DMS53 (cell line): ENCODE results near the gene FGD5.

ENCODE experiments used
- DNase-seq: peaks from one replicate; lab custom pipeline; 2025; lab: John Stamatoyannopoulos, UW

FGD5 gene

DNA sequence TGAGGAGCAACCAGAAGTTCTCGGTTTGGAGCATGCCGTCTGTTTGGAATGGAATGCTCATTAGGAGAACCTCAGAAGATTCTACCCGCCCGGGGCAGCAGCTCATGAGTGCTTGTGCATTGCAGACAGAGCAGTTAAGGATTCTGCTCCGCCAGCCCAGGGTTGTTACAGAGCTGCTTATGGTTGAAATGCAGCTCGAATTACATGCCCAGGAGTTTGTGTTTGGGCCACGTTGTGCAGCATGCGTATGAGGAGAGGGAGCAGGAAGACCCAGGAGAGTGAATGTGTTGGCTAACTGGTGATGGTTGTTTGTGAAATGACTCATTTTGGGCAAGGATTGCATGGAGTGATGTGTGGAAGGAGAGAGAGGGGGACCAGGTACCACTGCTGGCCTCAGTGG, 9.0 kb downstream of the FGD5 start:
- DNase-seq: no peak

DNA sequence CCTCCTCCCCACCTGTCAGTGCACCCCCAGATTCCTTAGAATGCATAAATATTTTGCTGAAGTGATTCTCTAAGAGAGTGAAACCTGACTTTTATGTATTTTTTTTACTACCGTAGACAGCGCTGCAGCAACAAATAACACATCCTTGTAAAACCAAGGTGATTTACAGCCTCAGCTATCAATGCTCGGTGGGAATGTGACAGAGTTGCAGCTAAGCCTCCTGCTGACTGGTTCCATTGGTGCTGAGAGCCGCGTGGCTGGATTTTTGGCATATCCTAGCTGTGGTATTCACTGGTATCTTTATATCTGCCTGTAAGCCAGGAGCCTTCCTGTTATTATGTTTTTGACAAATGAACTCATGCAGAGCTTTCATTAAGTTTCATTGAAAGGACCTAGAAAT, 11.0 kb downstream of the FGD5 start:
- no peak for DNase-seq

DNA sequence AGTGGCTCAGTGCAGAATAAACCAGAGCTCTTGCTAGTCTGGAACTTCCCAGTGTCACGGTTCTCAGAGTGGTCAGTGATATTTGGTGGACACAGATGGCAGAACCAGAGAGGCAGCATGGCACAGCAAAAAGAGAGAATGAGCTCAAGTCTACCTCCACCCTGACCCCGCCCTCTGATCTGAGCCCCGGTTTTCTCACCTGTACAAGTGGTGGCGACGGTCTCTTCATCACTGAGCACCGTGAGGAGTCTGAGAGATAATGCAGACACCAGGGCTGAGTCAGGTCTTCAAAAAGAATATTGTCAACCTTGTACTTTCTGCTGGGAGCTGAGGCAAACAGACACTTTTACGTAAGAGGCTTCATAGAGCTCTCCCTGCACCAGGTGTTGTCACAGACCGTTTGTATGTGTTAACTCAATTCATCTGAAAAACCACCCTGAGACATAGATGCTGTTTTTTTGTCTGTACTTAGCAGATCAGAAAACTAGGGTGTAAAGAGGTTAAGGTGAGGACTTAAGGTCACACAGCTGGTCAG, 13.2 kb downstream of the FGD5 start:
- DNase-seq: no peak

DNA sequence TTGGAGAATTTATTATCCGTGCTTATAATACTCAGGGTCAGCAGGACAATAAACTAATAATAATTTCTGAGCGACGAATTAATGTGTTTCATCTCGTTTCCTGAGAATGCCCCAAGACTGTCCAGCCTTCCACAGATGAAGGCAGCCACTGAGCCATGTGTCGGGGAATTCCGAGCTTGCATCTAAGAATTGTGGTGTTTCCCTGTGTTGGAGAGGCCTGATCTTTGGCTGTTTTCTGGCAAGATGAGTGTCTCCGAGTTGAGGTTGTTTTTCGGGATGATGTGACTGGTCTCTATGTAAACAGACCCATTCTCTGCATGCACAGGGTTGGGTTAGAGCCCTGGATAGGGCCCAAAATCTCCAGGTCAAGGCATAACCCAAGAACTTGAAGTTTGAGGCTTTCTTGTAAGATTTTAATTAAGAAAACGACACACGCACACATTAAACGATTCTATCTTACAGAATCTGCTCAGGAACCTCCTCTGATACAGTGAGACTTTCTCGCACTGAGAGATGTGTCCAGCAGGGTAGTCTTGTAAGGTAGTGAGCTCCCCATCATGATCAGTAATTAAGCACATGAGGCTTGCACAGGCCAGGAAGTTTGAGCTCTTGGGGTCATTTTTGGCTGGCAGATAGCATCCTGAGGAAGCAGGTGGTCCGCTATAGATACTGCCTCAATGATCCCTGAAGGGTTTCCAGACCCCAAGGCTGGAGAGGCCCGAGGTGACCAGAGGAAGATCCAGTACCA, 14.4 kb downstream of the FGD5 start:
- no peak for DNase-seq

DNA sequence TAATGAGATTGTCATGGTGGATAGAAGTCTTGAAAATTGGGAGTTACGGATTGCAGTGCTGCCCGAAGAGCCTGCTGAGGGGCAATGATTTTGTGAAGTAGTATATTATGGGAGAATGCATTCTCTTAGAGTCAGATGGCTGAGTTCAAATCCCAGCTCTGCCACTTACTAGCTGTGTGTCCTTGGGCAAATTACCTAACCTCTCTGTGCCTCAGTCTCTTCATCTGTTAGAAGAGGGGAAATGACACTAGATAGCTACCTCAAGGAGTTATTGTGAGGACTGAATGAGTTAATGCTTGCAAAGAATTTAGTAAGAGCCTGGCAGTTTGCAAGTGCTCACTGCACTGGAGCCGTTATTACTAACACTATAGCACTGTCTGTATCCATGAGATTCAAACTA, 15.4 kb downstream of the FGD5 start:
- DNase-seq: no peak

DNA sequence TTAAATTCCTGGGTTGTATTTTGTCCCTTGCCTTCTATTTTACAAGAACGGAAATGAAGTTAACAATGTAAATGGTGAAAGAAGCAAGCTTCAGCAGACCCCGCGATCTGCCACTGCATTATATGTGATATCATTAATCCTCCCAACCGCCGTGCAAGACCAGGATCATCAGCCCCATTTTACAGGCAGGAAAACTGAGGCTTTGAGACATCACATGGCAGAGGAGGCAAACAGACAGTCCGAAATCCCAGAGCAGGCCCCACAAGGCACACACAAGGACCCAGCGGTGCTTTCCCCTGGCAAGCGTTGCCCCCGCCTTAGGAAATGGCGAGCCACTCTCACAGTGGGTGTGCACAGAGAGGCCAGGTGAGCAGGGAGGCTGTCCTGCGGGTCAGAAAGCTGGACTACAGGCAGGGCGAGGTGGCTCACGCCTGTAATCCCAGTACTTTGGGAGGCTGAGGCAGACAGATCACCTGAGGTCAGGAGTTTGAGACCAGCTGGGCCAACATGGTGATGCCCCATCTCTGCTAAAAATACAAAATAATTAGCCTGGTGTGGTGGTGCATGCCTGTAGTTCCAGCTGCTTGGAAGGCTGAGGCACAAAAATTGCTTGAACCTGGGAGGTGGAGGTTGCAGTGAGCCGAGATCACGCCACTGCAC, 16.2 kb downstream of the FGD5 start:
- DNase-seq: no peak

DNA sequence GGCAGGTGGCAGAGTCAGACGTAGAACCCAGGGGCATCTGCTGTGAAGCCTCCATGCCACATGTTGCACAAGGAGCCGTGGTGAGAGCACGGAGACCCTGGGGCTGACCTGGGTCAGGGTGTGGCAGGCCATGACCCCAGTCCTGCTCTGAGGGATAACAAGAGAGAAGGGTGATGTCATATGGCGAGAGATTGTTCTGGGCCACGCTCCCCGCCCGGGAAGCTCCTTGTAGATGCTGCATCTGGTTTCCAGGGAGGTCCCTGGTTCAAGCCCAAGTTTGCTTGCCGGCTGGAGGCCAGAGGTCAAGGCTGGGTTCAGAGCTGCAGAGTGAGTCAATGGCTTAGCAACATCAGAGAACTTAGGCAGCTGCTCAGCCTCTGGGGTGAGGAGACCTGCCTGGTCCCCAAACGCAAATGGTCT, 17.3 kb downstream of the FGD5 start:
- DNase-seq: no peak

DNA sequence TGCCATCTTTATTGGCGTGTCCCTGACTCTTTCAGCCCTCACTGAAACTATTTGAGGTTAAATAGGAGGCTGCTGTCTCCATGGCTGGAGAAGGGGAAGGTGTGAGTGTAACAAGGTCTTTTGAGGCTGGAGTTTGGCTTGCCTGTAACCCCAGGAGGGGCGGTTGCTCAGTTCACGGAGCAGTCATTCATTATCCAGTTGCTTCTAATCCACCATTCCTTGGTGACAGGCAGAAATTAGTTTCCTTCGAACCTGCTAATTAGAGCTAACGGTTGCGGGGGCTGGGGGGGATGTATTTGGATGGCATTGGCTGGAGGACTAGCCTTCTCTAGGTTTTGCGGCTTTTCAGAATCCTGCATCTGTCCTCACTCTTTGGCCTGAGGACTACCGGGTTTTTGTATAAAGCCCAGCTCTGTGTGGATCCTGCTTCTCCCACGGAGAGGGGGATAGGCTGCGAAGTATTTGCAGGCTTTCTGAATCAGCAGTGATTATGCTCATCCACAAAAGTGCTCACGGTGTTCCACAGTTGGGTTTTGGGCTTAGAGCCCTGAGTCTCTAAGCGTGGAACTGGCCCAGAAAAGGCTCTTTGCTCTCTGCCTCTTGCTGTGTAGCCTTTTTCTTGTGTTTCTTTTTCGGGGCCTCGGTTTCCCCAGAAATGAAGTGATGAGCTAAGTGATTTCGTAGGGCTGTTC, 18.6 kb downstream of the FGD5 start:
- DNase-seq: no peak

DNA sequence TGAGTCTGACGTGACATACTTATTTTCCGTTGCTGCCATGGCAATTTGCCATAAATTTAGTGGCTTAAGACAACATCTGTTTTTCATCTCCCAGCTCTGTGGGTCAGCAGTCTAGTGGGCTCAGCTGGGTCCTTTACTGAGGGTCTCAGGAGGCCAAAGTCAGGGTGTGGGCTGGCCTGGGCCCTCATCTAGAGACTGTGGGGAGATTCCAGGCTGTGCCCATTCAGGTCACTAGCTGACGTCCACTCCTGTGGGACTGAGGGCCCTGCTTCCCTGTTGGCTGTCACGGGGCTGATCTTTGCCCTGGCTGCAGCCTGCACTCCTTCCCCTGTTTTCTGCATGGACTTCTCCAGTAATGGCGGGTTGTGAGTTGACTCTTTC, 19.1 kb downstream of the FGD5 start:
- no peak for DNase-seq

DNA sequence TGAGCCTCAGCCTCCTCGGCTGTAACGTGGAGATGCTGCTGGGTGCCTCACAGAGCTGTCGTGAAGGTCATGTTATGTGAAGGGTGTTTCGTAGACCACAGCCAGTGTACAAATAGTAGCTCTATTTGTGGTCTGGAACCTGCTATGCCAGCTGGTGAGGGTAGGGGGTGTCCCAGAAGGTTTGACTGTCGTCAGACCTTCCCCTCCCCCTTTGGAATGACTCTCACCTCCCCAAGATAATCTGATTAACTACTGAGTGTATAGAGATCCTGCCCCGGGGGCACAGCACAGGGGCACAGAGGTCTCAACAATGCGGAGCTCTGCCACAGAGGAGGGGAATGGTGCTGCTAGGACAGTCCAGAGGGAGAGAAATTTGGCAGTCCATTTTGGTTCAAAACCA, 20.5 kb downstream of the FGD5 start:
- no peak for DNase-seq

DNA sequence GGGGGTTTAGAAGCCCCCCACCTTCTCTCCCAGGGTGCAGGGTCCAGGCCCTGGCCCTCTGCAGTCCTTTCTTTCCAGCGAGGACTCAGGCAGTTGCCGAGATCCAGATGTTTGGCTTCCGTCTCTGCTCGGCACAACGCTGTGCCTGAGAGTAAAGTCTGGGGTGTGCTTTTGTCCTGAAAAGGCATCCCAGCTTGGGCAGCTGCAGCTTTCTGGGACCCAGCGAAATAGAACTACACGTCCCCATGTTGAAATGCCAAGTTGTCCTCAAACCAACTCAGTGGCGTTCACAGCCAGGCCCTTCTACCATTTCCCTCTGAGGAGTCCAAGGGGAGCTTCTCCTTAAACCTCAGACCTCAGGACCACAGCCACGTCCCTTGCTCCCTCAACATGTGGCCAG, 23.1 kb downstream of the FGD5 start:
- no peak for DNase-seq

DNA sequence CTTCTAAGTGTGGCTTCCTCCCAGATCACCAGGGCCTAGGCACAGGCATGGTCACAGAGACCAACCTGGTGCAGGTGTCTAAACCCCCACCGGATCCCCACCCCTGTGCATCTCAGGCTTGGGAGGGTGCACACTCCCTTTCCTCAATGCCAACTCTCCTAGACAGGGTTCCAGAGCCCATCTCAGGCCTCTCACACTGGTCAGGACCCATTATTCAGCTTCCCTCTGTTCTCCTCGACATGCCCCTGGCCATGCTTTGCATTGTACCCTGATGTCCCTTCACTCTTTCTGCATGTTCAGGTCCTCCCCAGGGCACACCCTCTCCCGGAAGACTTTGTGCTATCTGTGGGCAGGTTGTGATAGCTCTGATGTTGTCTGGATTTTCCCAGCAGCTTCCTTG, 23.5 kb downstream of the FGD5 start:
- DNase-seq: no peak

DNA sequence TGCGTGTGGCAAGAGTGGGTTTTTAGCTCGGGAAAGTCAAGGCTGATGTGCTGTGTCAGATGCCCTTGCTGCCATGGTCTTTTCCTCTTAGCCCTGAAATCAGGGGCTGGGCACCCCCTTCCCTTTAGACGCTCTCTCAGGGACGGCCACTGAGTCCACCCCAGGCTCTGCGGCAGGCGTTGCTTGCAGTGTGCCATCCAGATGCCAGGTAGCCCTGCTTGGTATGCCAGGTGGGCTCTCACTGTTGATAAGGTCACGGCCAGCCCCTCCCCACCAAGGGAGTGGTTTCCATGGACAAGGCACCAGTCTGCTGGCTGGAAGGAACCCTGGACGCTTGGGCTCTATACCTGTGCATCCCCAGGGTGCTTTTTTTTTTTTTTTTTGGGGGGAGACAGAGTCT, 24.6 kb downstream of the FGD5 start:
- DNase-seq: no peak

DNA sequence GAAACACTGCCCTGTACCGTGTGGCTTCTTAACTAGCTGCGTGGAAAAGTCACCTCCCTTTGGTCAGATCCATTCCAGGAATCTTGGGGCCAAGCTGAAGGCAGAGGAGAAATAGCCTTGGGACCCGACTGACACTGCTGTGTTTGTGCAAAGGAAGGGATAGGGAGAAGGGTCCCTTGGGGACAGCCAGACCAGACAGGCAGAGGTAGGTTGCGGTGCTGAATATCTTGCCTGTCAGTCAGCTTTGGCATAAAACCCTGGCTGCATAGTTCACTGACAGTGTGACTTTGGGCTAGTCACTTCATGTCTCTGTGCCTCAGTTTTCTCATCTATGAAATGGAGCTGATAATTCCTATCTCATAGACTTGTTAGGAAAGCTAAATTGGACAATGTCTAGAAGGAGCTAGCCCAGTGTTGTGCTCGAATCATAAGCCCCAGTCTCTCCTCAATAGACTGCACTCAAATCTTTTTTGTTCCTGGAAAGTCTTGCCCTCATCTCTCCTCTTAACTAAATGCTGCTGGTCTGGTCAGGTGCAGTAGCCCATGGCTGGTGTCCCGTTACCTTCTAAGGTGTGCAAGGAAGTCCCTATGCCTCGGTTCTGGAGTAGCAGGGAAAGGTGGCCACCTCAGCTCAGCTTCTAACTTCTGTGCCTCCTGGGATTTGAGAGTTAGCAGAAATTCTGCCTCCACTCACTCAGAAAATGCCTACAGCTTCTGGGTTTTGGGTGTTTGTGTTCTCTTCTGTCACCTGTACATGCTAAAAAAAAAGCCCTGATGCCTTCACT, 25.8 kb downstream of the FGD5 start:
- no peak for DNase-seq

DNA sequence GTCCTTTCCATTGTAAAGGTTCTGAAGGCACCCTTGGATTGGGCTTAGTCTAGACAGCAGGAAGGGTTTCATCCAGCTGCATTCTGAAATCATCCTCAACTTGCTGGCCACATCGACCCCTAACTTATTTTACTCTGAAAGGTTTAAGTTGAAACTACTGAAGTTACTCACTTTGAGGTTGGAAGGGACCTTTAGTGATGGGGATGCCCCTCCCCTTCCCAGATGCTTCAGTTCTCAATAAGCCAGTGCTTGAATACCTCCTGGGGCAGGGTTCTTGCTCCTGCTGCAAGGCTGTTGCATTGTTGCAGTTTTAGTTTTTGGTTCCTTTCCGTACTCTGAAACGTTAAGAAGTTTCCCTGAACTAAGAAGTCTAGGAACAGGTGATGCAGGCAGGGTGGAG, 26.4 kb downstream of the FGD5 start:
- no peak for DNase-seq

DNA sequence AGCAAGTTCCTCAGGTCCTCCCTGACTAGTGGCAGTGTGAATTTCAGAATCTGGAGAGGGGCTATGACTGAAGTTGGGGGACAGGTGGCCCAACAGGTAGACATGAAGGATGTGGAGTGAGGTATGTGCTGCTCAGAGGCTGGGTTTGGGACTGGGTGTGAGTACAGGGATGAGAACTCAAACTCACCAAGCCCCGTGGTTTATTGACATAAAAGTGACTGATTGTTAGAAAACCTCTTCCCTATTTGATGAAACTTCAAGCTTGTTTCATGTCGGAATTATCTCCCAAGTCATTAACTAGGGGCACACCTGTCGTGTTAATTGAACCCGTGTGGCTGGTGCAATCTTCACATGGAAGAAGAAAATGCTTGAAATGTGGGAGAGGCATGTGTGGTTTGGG, 27.1 kb downstream of the FGD5 start:
- DNase-seq: no peak

DNA sequence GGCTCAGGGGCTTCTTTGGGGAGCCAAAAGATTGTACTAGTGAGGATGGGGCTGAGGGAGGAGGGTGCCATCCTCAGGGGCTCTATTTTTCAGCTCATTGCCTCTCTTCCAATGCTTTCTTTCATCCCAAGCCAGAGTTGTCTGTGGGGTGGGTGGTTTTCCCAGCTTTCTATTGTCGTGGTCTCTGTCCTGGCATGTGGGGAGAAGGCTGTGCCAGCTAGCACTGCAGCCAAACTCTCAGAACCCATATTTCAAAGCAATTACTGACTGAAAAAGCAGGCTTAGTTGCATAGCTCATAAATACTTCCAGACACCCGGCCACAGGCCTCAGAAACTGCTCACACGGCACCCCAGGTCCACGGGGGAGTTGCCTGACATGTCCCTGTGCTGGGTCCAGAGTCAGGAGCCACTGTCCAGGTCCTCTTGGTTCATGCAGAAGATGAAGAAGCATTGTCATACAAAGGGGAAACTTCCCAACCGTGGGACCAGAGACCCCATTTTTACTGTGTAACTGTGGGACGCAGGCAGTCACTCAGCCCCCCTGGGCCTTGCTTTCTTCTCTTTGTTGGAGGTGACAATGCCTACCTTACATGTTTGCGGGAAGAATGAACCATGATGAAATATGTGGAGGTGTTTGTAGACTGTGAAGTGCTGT, 27.6 kb downstream of the FGD5 start:
- DNase-seq: no peak

DNA sequence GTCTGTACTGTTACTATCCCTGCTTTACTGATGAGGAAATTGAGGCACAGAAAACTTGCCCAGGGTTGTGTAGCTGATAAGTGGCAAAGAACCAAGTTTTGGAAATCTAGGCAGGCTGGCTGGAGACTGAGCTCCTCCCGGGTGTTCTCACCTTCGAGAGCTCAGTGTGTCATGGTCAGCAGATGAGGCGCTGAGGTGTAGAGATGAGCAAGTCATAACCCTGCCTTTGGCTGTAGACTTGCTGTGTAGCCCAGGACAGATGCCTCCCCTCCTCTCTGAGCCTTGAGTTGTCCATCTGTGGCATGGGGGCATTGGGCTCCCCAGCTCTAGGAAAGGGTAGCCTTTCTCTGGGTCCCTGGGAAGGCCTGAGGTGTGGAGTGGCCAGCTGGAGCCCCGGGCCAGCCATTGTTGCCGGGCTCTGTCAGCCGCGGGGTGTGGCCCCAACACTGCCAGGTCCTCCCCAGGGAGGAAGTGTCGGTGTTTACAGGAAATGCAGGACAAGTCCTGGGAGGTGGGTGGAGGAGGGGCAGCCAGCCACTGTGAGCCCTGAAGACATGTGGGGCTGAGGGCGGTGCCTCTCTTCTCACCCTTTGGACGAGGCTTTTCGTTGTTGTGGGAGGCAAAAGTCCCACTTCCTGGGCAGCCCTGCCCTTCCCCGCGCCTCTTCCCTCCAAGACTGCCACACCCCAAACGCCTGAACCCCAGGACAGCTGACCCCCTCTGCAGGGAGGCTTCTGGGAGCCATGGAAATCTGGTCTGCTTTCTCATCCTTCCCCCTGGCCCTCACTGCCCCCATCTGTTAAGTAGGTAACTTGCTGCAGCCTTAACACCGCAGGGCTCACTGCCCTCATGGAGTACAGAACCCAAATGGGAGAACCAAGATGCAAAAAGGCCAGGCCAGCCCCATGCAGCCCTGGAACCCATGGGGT, 29.1 kb downstream of the FGD5 start:
- peak; percentile 11 for DNase-seq

DNA sequence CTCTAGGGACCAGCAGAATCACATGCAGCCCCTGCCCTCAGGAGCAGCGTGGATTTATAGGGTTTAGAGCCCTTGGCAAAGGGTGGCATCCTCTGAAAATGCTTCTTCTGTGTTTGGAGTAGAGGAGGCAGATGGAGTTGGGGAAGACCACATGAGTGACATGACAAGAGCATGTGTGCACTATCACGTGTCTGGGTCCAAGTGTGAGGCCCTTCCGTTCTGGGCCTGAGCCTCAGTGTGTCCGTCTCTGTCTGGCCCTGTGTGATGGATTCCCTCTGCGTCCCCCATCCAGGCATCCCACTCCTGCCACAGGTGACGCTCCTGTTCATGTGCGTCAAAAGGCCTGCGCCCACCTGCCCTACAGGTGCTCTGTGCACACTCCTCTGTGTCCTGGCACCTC, 30.1 kb downstream of the FGD5 start:
- DNase-seq: no peak

DNA sequence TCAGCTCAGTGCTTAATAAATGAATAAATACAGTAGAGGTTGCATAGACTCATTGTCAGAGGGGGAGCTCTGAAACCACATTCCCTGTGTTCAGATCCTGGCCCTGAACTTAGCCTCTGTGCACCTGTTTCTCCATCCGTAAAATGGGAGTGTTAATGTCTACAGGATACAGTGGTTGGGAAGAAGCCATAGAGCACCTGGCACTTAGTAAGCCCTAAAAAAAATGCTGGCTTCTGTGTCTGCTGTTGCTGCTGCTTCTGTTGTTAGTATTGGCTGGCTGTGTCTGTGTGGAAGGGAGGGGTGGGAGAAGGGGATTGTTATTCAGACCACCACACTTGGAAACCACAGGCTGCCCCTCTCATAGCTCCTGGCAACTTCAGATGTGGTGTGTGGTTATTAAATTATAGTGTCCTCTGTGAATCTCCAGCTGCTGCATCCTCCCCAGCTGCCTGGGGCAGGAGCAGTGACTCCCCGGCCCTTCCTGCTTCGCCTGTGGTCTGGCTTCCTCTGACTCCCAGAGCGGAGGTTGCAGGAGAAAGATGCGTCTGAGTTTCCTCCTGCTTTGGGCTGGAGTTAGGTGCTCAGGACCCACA, 31.0 kb downstream of the FGD5 start:
- DNase-seq: no peak
